Brain microvascular endothelial cell (primary cell): Measurements from ENCODE around the gene CEP85L.

Source experiments
- DNase-seq: peaks from one replicate; pipeline ENCODE4 v3.0.0-alpha.2; 2020
- H3K27ac ChIP-seq: fragments of 250-450 bp; sonication (Bioruptor Pico); 2 replicates; pipeline ENCODE4 v1.5.1; 2020; ENCODE audit warnings: mild to moderate bottlenecking, moderate library complexity
- H3K27me3 ChIP-seq: fragments of 250-450 bp; sonication (Bioruptor Pico); replicated peaks from 2 replicates; pipeline ENCODE4 v1.5.1; 2020; ENCODE audit warnings: mild to moderate bottlenecking
- H3K36me3 ChIP-seq: fragments of 250-450 bp; sonication (Bioruptor Pico); replicated peaks from 2 replicates; pipeline ENCODE4 v1.5.1; 2020; ENCODE audit warnings: mild to moderate bottlenecking
- H3K4me3 ChIP-seq: 2 replicates; pipeline ENCODE4 v1.5.1; 2011; ENCODE audit warnings: low read depth, mild to moderate bottlenecking, control low read depth, low read length, moderate library complexity
- CTCF ChIP-seq: IDR thresholded peaks from 2 replicates; pipeline ENCODE4 v1.5.1; 2011; ENCODE audit warnings: low read depth, mild to moderate bottlenecking, moderate library complexity, low read length, control low read depth, inconsistent platforms; ENCODE audit errors: missing control alignments
- in situ Hi-C: cut with HindIII; loops from 2 replicates; pipeline ENCODE4 v1.10.0; 2017; ENCODE audit warnings: low sequenced_read_pairs, low pct_ligation_motif_present

CEP85L gene

GRCh38 chr6:118542184-118542952 lies 109.0 kb downstream of the CEP85L start:
- TF ChIP-seq CTCF = no peak
- Histone ChIP-seq H3K27ac (no peak overlapping the region), H3K36me3 (no peaks in the 10 kb centered on the region), H3K27me3 (no peaks in the 10 kb centered on the region), H3K4me3 (no peak overlapping the region)
- in situ Hi-C loops = no loop called here
- DNase-seq = peak; percentile 17

GRCh38 chr6:118537574-118537973 lies 113.8 kb downstream of the CEP85L start:
- H3K27ac ChIP-seq = no peak overlapping the region
- in situ Hi-C loops = no loop called here
- no peaks in the 10 kb centered on the region for H3K36me3 ChIP-seq
- no peak for TF ChIP-seq CTCF
- no peaks in the 10 kb centered on the region for H3K27me3 ChIP-seq
- no peak for DNase-seq
- no peak overlapping the region for H3K4me3 ChIP-seq

- Histone ChIP-seq H3K36me3 (no peaks in the 10 kb centered on the region), H3K27ac (no peak overlapping the region), H3K4me3 (no peak overlapping the region), H3K27me3 (no peaks in the 10 kb centered on the region)
- in situ Hi-C loops = no loop called here
- no peak for DNase-seq
- no peak for TF ChIP-seq CTCF
Measured at GRCh38 chr6:118536478-118536877, 114.9 kb downstream of the CEP85L start.

GRCh38 chr6:118535176-118535844 lies 116.1 kb downstream of the CEP85L start:
- H3K4me3 ChIP-seq = no peak overlapping the region
- no peaks in the 10 kb centered on the region for H3K27me3 ChIP-seq
- no peak for TF ChIP-seq CTCF
- in situ Hi-C loops = no loop called here
- no peak for DNase-seq
- no peaks in the 10 kb centered on the region for H3K36me3 ChIP-seq
- H3K27ac ChIP-seq = no peak overlapping the region

- no peak for TF ChIP-seq CTCF
- in situ Hi-C loops = no loop called here
- no peak for DNase-seq
- no peaks in the 10 kb centered on the region for H3K36me3 ChIP-seq
- H3K27me3 ChIP-seq = no peaks in the 10 kb centered on the region
- H3K27ac ChIP-seq = no peak overlapping the region
- no peak overlapping the region for H3K4me3 ChIP-seq
Measured at GRCh38 chr6:118530942-118531341, 120.4 kb downstream of the CEP85L start.
